Tibial nerve (tissue), 4 donors: ENCODE results near the gene MACF1. TPM values are rescaled to one million over a fixed set of nuclear protein-coding genes. Genes with fewer than 3 reads are reported as not detected.
"Not testable (repeated sequence)": the region's sequence is repeated elsewhere in the genome, so short reads cannot be mapped to it uniquely, and the experiment has no call there.

ENCODE experiments used
- DNase-seq, 2 donors: peaks; one replicate each; pipeline ENCODE4 v3.0.0-alpha.2; 2019; ENCODE audit warnings: low spot score in 2 of 2
- H3K27ac ChIP-seq, 4 donors: fragments of 200-600 bp; sonication (generic) in 3 of 4; one replicate each; pipeline ENCODE4 v1.5.1; 2017 to 2019; ENCODE audit warnings: mild to moderate bottlenecking in 1 of 4
- H3K27me3 ChIP-seq, 2 donors: fragments of 200-600 bp; sonication (generic) in 1 of 2; one replicate each; pipeline versions ENCODE4 v1.5.1 to v1.6.0; 2017 to 2019
- H3K36me3 ChIP-seq, 3 donors: fragments of 200-600 bp; sonication (generic); one replicate each; pipeline ENCODE4 v1.5.1; 2018 to 2019
- H3K4me1 ChIP-seq, 4 donors: fragments of 200-600 bp; sonication (generic) in 3 of 4; one replicate each; pipeline ENCODE4 v1.5.1; 2017 to 2019
- H3K4me3 ChIP-seq, 4 donors: fragments of 200-600 bp; sonication (generic) in 3 of 4; one replicate each; pipeline ENCODE4 v1.5.1; 2017 to 2019; ENCODE audit warnings: mild to moderate bottlenecking in 1 of 4, moderate library complexity in 1 of 4
- H3K9me3 ChIP-seq, 4 donors: fragments of 200-600 bp; sonication (generic) in 3 of 4; one replicate each; pipeline ENCODE4 v1.5.1; 2017 to 2019
- CTCF ChIP-seq, 5 experiments: fragments of 200-600 bp in 3 of 5; fragments of 450-650 bp in 2 of 5; sonication (generic) in 3 of 5; IDR thresholded peaks; one replicate each; pipeline ENCODE4 v1.5.1; 2016 to 2019; ENCODE audit warnings: antibody characterized with exemption in 5 of 5, mild to moderate bottlenecking in 3 of 5, moderate library complexity in 2 of 5
- EP300 ChIP-seq, 2 donors: sonication (generic); formaldehyde crosslinking; IDR thresholded peaks; one replicate each; pipeline ENCODE4 v1.6.1; 2017; ENCODE audit warnings: antibody characterized with exemption in 2 of 2, mild to moderate bottlenecking in 1 of 2
- POLR2A ChIP-seq, 2 donors: fragments of 450-650 bp; IDR thresholded peaks; one replicate each; pipeline ENCODE4 v1.6.1; 2017; ENCODE audit warnings: antibody characterized with exemption in 2 of 2, mild to moderate bottlenecking in 2 of 2, moderate library complexity in 2 of 2
- WGBS, 2 donors: methylation state at CpG; one replicate each; pipeline ENCODE4 v1.1.5; 2018; 5-methylcytosine and 5-hydroxymethylcytosine counted together
- total RNA-seq, 4 donors: library from RNA; depleted of rRNA; stranded (reverse); fragments of >200 nt; gene quantifications; one replicate each; pipeline ENCODE4 v1.1.0, GENCODE V29; 2016

The MACF1 gene
- total RNA-seq, 4 donors from 2014 or later: 214 to 296 (median 244) TPM

- no peak for DNase-seq
- Histone ChIP-seq H3K27ac (peak within 1 kb of the TSS in 2 of 4 donors; percentile 24 to 72), H3K4me1 (peaks cover 0 to 22% (median 3%) of the 10 kb centered on the region in 4 donors), H3K4me3 (peak within 1 kb of the TSS in 3 of 4 donors; percentile 13 to 54 (median 53)), H3K9me3 (no peaks in the 10 kb centered on the region), H3K36me3 (peaks cover 0 to 23% (median 0%) of the 10 kb centered on the region in 3 donors), H3K27me3 (peaks cover 0 to 31% of the 10 kb centered on the region in 2 donors)
- 0% methylated on average over 9 of the region's 112 CpGs; no CpG with 5 or more reads in 1 of the 2 donors for WGBS, 2 donors
- TF ChIP-seq EP300 (IDR thresholded peaks at IDR 0.05) (no peak), POLR2A (IDR thresholded peaks at IDR 0.05) (peak in 1 of 2 donors; percentile 31), CTCF (IDR thresholded peaks at IDR 0.05) (no peak)
Measured at GRCh38 chr1:39491146-39491921, 286.8 kb downstream of the MACF1 start, which contains the start of gene BMP8A. BMP8A (plus strand) TSS chr1:39491636; CDS start chr1:39491992, 356 bp downstream.

GRCh38 chr1:39492118-39493042 lies 287.9 kb downstream of the MACF1 start:
- peak overlapping the region in 1 of 4 donors; percentile 54 for H3K27ac ChIP-seq
- H3K9me3 ChIP-seq, DNase-seq: not testable (repeated sequence)
- peaks cover 0 to 36% of the 10 kb centered on the region in 2 donors for H3K27me3 ChIP-seq
- 21 to 26% methylated on average over 45 to 50 of the region's 67 CpGs for WGBS, 2 donors
- peak overlapping the region in 1 of 4 donors; percentile 54 for H3K4me3 ChIP-seq
- H3K4me1 ChIP-seq: peaks cover 0 to 22% (median 3%) of the 10 kb centered on the region in 4 donors
- H3K36me3 ChIP-seq: peaks cover 0 to 12% (median 0%) of the 10 kb centered on the region in 3 donors

- Histone ChIP-seq H3K27me3 (peaks cover 0 to 38% of the 10 kb centered on the region in 2 donors), H3K4me3 (peak overlapping the region in 1 of 4 donors; percentile 54), H3K27ac (peak overlapping the region in 1 of 4 donors; percentile 54), H3K4me1 (peaks cover 0 to 22% (median 3%) of the 10 kb centered on the region in 4 donors)
- DNase-seq, H3K9me3 ChIP-seq, H3K36me3 ChIP-seq: not testable (repeated sequence)
- 85 to 91% methylated on average over 8 to 13 of the region's 13 CpGs for WGBS, 2 donors
Measured at GRCh38 chr1:39493043-39493810, 288.7 kb downstream of the MACF1 start.

- peaks cover 0 to 38% of the 10 kb centered on the region in 2 donors for H3K27me3 ChIP-seq
- H3K4me3 ChIP-seq: no peak overlapping the region
- no peak for DNase-seq
- peaks cover 0 to 15% (median 3%) of the 10 kb centered on the region in 4 donors for H3K4me1 ChIP-seq
- H3K9me3 ChIP-seq: no peaks in the 10 kb centered on the region
- no peak for TF ChIP-seq POLR2A (IDR thresholded peaks at IDR 0.05)
- TF ChIP-seq CTCF (IDR thresholded peaks at IDR 0.05): no peak
- H3K27ac ChIP-seq: peak overlapping the region in 1 of 4 donors; percentile 43
- WGBS, 2 donors: 62 to 65% methylated on average over 8 to 9 of the region's 14 CpGs
- H3K36me3 ChIP-seq: no peaks in the 10 kb centered on the region
Measured at GRCh38 chr1:39494671-39495410, 290.3 kb downstream of the MACF1 start.

DNA sequence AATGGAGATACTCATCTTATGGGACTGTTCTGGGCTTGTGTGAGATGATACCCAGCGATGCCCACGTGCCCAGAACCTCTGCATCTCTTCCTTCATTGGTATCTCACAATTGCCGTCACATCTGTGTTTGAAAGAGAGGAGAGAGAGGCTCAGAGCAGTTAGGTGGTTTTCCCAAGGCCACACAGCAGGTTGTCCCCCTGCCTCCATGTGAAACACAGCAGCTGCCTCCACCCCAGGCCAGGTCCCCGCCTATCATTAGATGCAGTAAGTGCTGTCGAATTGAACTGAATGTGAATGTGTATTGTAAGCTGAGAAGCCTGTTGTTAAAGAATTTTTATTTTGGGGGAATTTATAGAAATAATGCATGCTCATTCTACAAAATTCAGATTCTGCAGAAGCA lies 292.0 kb downstream of the MACF1 start:
- H3K27me3 ChIP-seq: peaks cover 0 to 31% of the 10 kb centered on the region in 2 donors
- not testable (repeated sequence) for DNase-seq, H3K27ac ChIP-seq, H3K36me3 ChIP-seq, H3K9me3 ChIP-seq, H3K4me3 ChIP-seq, H3K4me1 ChIP-seq
- WGBS, 2 donors: 92 to 95% methylated on average over 5 of the region's 5 CpGs
